ENCODE measurements around the gene HOXD8. TPM values are rescaled to one million over a fixed set of nuclear protein-coding genes. Genes with fewer than 3 reads are reported as not detected.

The HOXD8 gene
- total RNA-seq, 1 donor: not detected

DNA sequence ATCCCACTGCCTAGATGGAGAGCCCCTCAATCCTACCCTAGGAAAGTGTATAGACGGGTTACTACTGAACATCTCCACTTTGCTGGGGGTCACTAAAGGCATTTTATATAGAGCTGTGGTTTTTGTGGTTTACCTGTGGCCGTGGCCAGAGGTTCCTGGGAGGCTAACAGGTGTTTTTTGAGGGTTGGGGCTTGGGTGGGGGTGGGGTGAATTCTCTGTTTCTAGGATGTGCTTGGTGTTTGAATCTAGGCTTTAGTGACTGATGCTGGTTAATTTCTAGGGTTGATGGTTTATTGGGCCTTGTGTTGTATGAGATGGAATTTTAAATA lies 7.7 kb downstream of the HOXD8 start:
- H3K4me1 ChIP-seq (ENCODE audit: insufficient read depth, low read length): peaks cover 25% of the 10 kb centered on the region
- no peaks in the 10 kb centered on the region for H3K9me3 ChIP-seq (ENCODE audit: low read depth, low read length)
- no peak overlapping the region for H3K4me3 ChIP-seq (ENCODE audit: low read length)
- peaks cover 99% of the 10 kb centered on the region for H3K27me3 ChIP-seq (ENCODE audit: insufficient read depth, low read length)

GRCh38 chr2:176137906-176138305 lies 8.4 kb downstream of the HOXD8 start:
- peaks cover 99% of the 10 kb centered on the region for H3K27me3 ChIP-seq (ENCODE audit: insufficient read depth, low read length)
- peaks cover 18% of the 10 kb centered on the region for H3K4me1 ChIP-seq (ENCODE audit: insufficient read depth, low read length)
- H3K4me3 ChIP-seq (ENCODE audit: low read length): no peak overlapping the region
- H3K9me3 ChIP-seq (ENCODE audit: low read depth, low read length): no peaks in the 10 kb centered on the region

GRCh38 chr2:176138526-176138922 lies 9.0 kb downstream of the HOXD8 start:
- Histone ChIP-seq H3K4me3 (ENCODE audit: low read length) (no peak overlapping the region), H3K27me3 (ENCODE audit: insufficient read depth, low read length) (peaks cover 99% of the 10 kb centered on the region), H3K9me3 (ENCODE audit: low read depth, low read length) (no peaks in the 10 kb centered on the region), H3K4me1 (ENCODE audit: insufficient read depth, low read length) (peaks cover 18% of the 10 kb centered on the region)

- H3K4me3 ChIP-seq (ENCODE audit: low read length): no peak overlapping the region
Measured at GRCh38 chr2:176138923-176139660, 9.6 kb downstream of the HOXD8 start.

DNA sequence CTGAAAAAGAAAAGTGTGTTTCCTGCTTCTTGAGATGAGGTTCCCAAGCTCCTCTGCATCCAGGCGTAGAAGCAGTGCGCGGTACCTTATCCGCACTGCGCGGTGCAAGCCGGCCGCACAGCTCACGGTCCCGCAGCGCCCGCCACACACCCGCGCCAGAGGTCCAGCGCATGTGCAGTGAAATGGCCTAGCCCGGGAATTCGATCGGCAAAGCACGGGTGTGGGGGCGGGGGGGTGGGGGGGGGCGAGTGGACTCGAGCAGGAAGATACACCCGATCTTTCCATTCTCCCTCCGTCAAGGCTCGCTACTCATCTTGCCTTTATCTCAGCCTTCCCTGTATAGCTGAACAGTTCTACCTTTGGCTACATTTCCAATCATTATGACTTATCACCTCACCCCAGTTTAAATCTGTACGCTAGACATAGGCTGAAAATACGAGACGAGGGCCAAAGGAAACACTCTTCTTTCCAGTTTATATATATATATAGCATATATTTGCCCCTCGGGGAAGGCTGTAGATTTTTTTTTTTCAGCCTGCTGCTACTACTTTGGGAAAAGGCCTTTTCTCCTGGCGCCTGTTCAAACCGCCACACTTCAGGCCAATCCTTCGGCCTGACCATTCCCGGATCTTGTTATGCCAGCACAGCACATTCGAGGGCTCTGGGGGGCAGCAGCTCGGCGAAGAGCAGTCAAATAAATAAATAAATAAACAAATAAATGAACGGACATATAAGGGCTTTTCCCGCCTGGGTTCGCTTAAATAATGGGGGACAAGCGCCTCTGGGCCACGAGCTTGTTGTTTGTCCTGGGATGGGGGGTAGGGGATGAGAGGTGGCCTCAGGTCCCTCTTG lies 10.4 kb downstream of the HOXD8 start:
- Histone ChIP-seq H3K9me3 (ENCODE audit: low read depth, low read length) (no peaks in the 10 kb centered on the region), H3K4me1 (ENCODE audit: insufficient read depth, low read length) (peaks cover 18% of the 10 kb centered on the region), H3K27me3 (ENCODE audit: insufficient read depth, low read length) (peaks cover 96% of the 10 kb centered on the region), H3K4me3 (ENCODE audit: low read length) (no peak overlapping the region)

More at GRCh38 chr2:176138923-176139660, 9.6 kb downstream of the HOXD8 start:
- peaks cover 99% of the 10 kb centered on the region for H3K27me3 ChIP-seq (ENCODE audit: insufficient read depth, low read length)
- no peaks in the 10 kb centered on the region for H3K9me3 ChIP-seq (ENCODE audit: low read depth, low read length)
- H3K4me1 ChIP-seq (ENCODE audit: insufficient read depth, low read length): peaks cover 18% of the 10 kb centered on the region

DNA sequence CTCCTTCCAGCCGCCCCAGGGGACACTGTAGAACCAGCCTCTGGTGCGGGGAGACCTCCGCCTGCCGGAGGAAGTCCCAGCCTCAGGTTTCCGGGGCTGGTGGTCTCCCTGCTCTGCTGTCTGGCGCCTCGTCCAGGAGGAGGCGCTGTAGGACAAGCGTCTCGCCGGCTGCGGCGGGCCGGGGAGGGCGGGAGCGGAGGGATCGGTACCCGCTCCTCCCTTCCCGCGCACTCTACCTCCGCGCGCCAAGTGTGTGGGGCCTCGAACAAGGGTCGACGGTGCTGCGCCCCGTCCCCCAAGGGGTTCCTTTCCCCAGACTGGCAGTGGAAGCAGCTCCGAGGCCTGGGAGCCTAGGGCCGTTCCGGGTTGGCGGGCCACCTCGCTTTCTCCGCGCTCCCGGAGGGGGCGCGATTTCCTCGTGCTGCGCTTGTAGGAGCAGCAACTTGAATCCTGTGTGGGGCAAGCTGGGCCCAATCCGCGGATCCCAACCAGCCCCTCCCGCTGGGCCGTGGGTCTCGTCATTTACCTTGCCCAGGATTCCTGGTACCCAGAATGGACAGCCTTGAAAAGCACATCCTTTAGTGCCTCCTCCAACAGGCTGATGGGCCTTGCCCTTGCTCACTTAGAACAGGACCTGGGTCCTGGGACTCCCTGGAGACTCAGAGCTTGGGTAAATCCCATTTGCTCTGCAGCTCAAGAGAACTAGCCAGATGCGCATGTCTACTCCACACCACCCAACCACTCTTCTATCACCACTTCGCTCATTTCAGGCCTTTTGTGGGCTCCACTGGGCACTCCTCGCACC lies 11.2 kb downstream of the HOXD8 start:
- Histone ChIP-seq H3K4me1 (ENCODE audit: insufficient read depth, low read length) (peaks cover 18% of the 10 kb centered on the region), H3K4me3 (ENCODE audit: low read length) (no peak overlapping the region)

GRCh38 chr2:176142281-176142680 lies 12.8 kb downstream of the HOXD8 start:
- no peak overlapping the region for H3K4me3 ChIP-seq (ENCODE audit: low read length)
- peaks cover 96% of the 10 kb centered on the region for H3K27me3 ChIP-seq (ENCODE audit: insufficient read depth, low read length)
- no peaks in the 10 kb centered on the region for H3K9me3 ChIP-seq (ENCODE audit: low read depth, low read length)
- peaks cover 11% of the 10 kb centered on the region for H3K4me1 ChIP-seq (ENCODE audit: insufficient read depth, low read length)

More for the DNA sequence above, 11.2 kb downstream of the HOXD8 start:
- Histone ChIP-seq H3K9me3 (ENCODE audit: low read depth, low read length) (no peaks in the 10 kb centered on the region), H3K27me3 (ENCODE audit: insufficient read depth, low read length) (peaks cover 96% of the 10 kb centered on the region)

DNA sequence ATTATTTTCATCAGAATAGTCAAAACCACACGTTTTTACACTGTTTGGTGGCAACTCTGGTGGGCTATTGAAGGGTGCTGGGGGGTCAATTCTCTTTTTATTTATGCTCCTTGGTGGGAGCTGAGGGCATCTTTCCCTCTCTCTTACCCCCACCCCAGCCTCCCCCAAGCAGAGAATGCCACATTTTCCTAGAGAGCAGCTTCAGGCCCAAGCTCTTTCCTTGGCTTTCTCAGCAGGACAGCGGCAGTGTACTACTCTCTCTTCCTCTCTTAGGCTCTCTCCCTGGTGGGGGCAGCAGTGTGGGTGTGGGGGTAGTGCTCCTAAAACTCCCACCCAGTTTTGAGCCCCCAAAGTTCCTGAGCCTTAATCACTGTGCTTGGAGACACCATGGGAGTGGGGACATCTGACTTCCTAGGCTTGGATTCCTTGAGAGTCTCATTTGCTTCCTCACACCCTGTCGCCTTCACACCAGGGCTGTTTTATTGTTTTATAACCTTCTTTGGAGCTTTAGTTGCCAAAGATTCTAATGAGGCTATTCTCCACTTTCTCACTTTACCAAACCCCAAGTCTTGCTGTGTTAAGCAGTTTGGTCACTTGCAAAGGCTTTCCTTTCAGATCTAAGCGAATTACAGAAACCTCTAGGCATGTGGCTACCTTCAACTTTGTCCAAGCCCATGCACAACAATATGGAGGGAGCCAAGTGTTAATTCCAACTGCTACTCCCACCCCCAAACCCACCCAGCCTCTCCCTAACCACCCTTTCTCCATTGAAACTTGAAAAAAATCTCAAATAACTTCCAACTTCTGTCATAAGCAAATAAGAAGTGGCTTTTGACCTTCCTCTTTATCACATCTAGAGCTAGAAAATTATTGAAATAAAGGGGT lies 15.8 kb downstream of the HOXD8 start:
- H3K9me3 ChIP-seq (ENCODE audit: low read depth, low read length): no peaks in the 10 kb centered on the region
- H3K4me3 ChIP-seq (ENCODE audit: low read length): no peak overlapping the region
- H3K4me1 ChIP-seq (ENCODE audit: insufficient read depth, low read length): peaks cover 7% of the 10 kb centered on the region
- H3K27me3 ChIP-seq (ENCODE audit: insufficient read depth, low read length): peaks cover 96% of the 10 kb centered on the region

DNA sequence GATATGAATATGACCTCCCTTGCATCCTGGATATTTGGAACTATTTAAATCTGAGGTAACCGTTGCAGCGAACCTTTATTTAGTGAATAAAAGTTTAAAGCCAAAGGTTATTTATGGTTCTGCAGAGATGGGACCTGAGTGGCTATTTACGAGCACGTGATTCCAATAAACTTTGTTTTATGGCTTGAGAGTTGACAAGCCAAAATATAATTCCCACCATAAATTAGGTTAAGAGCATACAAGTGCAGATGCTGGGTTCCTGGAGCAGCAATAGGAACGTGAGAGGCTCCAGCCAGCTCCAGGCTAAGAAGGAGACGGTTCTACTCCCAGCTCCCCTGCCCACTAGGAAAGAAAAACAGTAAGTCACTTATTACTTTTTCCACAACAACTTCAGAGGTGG lies 16.6 kb downstream of the HOXD8 start:
- H3K27me3 ChIP-seq (ENCODE audit: insufficient read depth, low read length): peaks cover 96% of the 10 kb centered on the region

DNA sequence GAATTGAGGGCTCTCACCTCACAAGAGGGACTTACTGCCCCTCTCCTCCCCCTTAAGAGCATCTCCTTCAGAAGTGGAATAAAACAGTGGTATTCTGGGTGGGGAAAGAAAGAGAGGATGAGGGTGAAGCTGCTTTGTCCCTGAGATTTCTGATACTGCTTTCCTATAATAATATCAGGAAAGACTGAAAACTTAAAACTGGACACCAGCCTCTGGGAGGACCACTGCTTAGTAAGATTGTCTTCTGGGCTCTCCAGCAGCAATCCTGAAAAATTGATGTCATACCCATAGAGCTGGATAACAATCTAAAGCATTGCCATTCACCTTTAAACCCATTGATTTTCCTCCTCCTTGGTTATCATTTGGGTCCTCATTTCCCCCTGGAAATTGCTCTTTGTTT lies 17.1 kb downstream of the HOXD8 start:
- Histone ChIP-seq H3K4me1 (ENCODE audit: insufficient read depth, low read length) (no peaks in the 10 kb centered on the region), H3K4me3 (ENCODE audit: low read length) (no peak overlapping the region), H3K9me3 (ENCODE audit: low read depth, low read length) (no peaks in the 10 kb centered on the region), H3K27me3 (ENCODE audit: insufficient read depth, low read length) (peaks cover 96% of the 10 kb centered on the region)

More for the DNA sequence above, 16.6 kb downstream of the HOXD8 start:
- Histone ChIP-seq H3K4me1 (ENCODE audit: insufficient read depth, low read length) (peaks cover under 1% of the 10 kb centered on the region), H3K4me3 (ENCODE audit: low read length) (no peak overlapping the region), H3K9me3 (ENCODE audit: low read depth, low read length) (no peaks in the 10 kb centered on the region)

- no peaks in the 10 kb centered on the region for H3K4me1 ChIP-seq (ENCODE audit: insufficient read depth, low read length)
- peaks cover 93% of the 10 kb centered on the region for H3K27me3 ChIP-seq (ENCODE audit: insufficient read depth, low read length)
- no peak overlapping the region for H3K4me3 ChIP-seq (ENCODE audit: low read length)
- no peaks in the 10 kb centered on the region for H3K9me3 ChIP-seq (ENCODE audit: low read depth, low read length)
Measured at GRCh38 chr2:176147210-176147799, 17.8 kb downstream of the HOXD8 start.

GRCh38 chr2:176147800-176148496 lies 18.4 kb downstream of the HOXD8 start:
- Histone ChIP-seq H3K9me3 (ENCODE audit: low read depth, low read length) (no peaks in the 10 kb centered on the region), H3K4me1 (ENCODE audit: insufficient read depth, low read length) (no peaks in the 10 kb centered on the region), H3K27me3 (ENCODE audit: insufficient read depth, low read length) (peaks cover 93% of the 10 kb centered on the region), H3K4me3 (ENCODE audit: low read length) (no peak overlapping the region)

GRCh38 chr2:176148751-176149421 lies 19.4 kb downstream of the HOXD8 start:
- no peak overlapping the region for H3K4me3 ChIP-seq (ENCODE audit: low read length)
- no peaks in the 10 kb centered on the region for H3K4me1 ChIP-seq (ENCODE audit: insufficient read depth, low read length)
- peaks cover 93% of the 10 kb centered on the region for H3K27me3 ChIP-seq (ENCODE audit: insufficient read depth, low read length)
- H3K9me3 ChIP-seq (ENCODE audit: low read depth, low read length): no peaks in the 10 kb centered on the region

Data from mononuclear cell (primary cell).